ENCODE data around the gene FANCE.

FANCE gene

DNA sequence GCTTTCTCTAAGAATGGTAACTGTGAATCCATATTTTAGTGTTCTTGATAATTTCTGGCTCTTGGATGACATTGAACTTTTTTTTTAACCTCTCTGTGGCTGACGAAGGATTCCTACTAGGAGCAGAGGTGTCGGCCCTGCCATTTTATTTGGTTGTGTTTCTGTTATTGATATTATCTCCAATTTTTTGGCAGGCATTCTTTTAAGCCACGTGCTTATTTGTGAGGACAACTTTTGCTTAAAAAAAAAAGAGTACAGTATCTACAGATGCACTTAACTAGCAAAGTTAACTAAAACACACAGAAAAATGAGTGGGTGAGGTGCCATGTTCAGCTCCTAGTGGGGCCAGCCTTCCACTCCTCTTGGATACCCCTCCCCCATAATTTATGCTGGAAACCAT, 1.1 kb downstream of the FANCE start:
- no peaks in the 10 kb centered on the region for H3K9me3 ChIP-seq (ENCODE audit: severe bottlenecking)
- TF ChIP-seq, protein P1, sequence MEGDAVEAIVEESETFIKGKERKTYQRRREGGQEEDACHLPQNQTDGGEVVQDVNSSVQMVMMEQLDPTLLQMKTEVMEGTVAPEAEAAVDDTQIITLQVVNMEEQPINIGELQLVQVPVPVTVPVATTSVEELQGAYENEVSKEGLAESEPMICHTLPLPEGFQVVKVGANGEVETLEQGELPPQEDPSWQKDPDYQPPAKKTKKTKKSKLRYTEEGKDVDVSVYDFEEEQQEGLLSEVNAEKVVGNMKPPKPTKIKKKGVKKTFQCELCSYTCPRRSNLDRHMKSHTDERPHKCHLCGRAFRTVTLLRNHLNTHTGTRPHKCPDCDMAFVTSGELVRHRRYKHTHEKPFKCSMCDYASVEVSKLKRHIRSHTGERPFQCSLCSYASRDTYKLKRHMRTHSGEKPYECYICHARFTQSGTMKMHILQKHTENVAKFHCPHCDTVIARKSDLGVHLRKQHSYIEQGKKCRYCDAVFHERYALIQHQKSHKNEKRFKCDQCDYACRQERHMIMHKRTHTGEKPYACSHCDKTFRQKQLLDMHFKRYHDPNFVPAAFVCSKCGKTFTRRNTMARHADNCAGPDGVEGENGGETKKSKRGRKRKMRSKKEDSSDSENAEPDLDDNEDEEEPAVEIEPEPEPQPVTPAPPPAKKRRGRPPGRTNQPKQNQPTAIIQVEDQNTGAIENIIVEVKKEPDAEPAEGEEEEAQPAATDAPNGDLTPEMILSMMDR (IDR thresholded peaks at IDR 0.05; ENCODE audit: low read depth, low read length), result no peak
- H3K27ac ChIP-seq, result no peak overlapping the region
- H3K36me3 ChIP-seq, result peaks cover 34% of the 10 kb centered on the region
- DNase-seq, result no peak
- peak overlapping the region; percentile 77 for H3K4me3 ChIP-seq (ENCODE audit: low read depth, low read length)
- H3K27me3 ChIP-seq (ENCODE audit: insufficient read depth, low read depth, severe bottlenecking), result no peaks in the 10 kb centered on the region

DNA sequence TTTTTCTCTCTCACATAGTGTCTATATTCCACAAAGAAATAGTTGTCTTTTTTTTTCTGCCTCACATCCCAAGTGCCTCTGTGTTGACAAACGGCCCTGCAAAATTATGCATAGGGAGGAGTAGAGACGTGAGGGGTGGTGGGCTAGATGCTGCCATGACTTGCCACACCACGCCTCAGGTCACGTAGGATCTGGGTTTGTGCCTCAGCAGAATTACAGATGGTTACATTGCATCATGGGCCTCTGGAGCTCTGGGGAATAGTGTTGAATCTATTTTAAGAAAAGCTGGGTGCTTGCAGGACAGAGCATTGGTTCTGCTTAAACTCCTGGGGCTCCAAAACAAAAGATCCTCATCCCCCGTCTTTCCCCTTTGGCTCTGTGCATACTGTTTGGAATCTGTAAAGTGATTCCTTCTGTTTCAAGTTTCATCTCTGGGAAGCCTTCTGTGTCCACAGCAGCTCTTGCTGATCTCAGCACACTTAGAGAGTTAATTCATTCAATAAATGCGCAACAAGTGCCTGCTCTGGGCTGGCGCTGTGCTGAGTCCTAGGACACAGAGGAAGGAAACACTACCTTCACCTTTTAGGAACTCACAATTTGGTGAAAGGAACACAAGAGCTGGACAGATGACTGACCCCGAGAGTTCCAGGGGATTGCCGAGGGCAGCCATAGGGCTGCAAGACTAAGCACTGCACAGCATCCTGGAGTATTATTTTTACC, 2.4 kb downstream of the FANCE start:
- Histone ChIP-seq H3K27me3 (ENCODE audit: insufficient read depth, low read depth, severe bottlenecking) (no peaks in the 10 kb centered on the region), H3K27ac (no peak overlapping the region), H3K9me3 (ENCODE audit: severe bottlenecking) (no peaks in the 10 kb centered on the region), H3K36me3 (peaks cover 47% of the 10 kb centered on the region), H3K4me3 (ENCODE audit: low read depth, low read length) (no peak overlapping the region)
- TF ChIP-seq, protein P1 (IDR thresholded peaks at IDR 0.05; ENCODE audit: low read depth, low read length), result no peak
- DNase-seq, result no peak

DNA sequence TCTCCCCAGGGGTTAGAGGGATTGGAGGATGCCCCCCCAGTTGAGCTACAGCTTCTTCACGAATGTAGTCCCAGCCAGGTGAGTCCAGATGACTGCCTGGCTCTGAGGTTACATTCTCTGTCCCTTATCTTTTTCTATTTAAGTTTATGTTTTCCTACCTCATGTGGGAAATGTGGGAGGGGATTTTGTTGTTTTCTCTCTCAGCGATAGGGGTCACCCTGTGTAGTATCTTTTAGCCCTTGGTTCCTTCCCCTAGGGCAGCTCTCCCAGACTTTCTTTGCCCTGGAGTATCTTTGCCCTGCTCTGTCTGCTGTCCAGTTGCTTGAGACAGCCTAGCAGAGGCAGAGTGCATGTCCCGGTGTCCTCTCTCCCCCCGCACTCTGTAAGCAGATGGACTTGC, 5.8 kb downstream of the FANCE start:
- H3K4me3 ChIP-seq (ENCODE audit: low read depth, low read length), result no peak overlapping the region
- H3K9me3 ChIP-seq (ENCODE audit: severe bottlenecking), result no peaks in the 10 kb centered on the region
- TF ChIP-seq, protein P1 (IDR thresholded peaks at IDR 0.05; ENCODE audit: low read depth, low read length), result peak; percentile 10; the same call in 1 of the 2 replicates
- no peak for DNase-seq
- no peaks in the 10 kb centered on the region for H3K27me3 ChIP-seq (ENCODE audit: insufficient read depth, low read depth, severe bottlenecking)
- H3K36me3 ChIP-seq, result peaks cover 81% of the 10 kb centered on the region
- H3K27ac ChIP-seq, result peak overlapping the region; percentile 29

DNA sequence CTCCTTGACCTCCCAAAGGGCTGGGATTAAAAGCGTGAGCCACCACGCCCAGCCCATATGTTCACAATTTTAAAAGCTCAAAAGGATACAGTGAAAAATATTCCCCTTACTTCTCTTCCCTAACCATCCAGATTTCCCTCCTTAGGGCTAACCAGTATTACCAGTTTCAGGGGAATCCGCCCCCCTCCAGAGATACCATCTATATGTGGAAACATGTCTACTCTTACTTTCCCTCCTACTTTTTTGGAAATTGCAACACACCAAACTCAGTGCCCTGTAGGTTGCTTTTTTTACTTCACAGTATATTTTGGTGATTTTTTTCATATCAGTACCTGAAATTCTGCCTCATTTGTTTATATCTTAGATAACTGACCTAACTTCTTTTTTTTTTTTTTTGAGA, 9.1 kb downstream of the FANCE start:
- Histone ChIP-seq H3K9me3 (ENCODE audit: severe bottlenecking) (no peaks in the 10 kb centered on the region), H3K27ac (peak overlapping the region; percentile 8), H3K27me3 (ENCODE audit: insufficient read depth, low read depth, severe bottlenecking) (no peaks in the 10 kb centered on the region), H3K4me3 (ENCODE audit: low read depth, low read length) (no peak overlapping the region), H3K36me3 (peaks cover 93% of the 10 kb centered on the region)
- no peak for DNase-seq
- TF ChIP-seq, protein P1 (IDR thresholded peaks at IDR 0.05; ENCODE audit: low read depth, low read length), result no peak

DNA sequence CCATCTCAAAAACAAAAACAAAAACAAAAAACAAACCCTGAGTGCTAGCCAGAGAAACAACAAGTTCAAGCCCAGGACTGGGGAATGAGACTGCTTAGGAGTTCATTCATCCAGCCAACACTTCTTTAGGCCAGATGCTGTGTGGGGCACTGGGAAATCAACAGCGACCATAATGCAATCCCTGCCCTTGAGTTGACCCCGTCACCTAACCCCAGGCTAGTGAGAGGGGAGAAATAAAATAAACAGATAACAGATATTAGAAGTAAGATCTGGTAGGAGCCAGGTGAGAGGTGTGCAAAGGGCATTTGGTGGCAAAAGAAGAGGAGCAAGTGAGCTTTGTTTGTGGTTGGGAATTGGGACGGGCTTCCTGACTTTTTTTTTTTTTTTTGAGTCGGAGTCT, 11.2 kb downstream of the FANCE start:
- H3K9me3 ChIP-seq (ENCODE audit: severe bottlenecking), result no peaks in the 10 kb centered on the region
- no peaks in the 10 kb centered on the region for H3K27me3 ChIP-seq (ENCODE audit: insufficient read depth, low read depth, severe bottlenecking)
- no peak overlapping the region for H3K27ac ChIP-seq
- H3K4me3 ChIP-seq (ENCODE audit: low read depth, low read length), result no peak overlapping the region
- TF ChIP-seq, protein P1 (IDR thresholded peaks at IDR 0.05; ENCODE audit: low read depth, low read length), result no peak
- no peak for DNase-seq
- H3K36me3 ChIP-seq, result peaks cover 84% of the 10 kb centered on the region

DNA sequence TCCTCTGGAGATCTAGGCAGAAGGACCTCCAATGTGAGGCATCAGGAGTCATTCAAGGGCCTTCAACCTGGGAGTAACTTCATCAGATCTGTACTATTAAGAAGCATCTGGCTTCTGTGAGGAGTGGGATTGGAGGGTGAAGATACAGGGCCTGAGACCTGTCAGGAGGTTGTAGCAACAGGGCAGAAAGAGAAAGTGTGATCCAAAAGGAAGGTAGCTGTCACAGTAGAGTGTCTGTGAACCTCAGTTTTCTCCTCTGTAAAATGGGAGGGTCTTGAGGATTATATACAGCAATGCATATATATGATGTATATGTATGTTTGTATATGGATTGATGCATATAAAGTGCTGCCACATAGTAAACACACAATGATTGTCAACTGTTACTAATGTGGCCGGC, 13.5 kb downstream of the FANCE start:
- H3K4me3 ChIP-seq (ENCODE audit: low read depth, low read length), result no peak overlapping the region

More for the DNA sequence above, 13.5 kb downstream of the FANCE start:
- Histone ChIP-seq H3K9me3 (ENCODE audit: severe bottlenecking) (no peaks in the 10 kb centered on the region), H3K27ac (no peak overlapping the region), H3K27me3 (ENCODE audit: insufficient read depth, low read depth, severe bottlenecking) (no peaks in the 10 kb centered on the region), H3K36me3 (peaks cover 84% of the 10 kb centered on the region)
- DNase-seq, result no peak
- TF ChIP-seq, protein P1 (IDR thresholded peaks at IDR 0.05; ENCODE audit: low read depth, low read length), result no peak
